A673 (cell line): ENCODE measurements around the gene ZNF367. TPM values are rescaled to one million over a fixed set of nuclear protein-coding genes. Genes with fewer than 3 reads are reported as not detected.
"Not testable (repeated sequence)": the region's sequence is repeated elsewhere in the genome, so short reads cannot be mapped to it uniquely, and the experiment has no call there.

ENCODE experiments used
- BruUV-seq: library from RNA; stranded (reverse); fragments of 400-500 nt; replicated peaks from 2 replicates; lab custom pipeline; 2021; lab: Mats Ljungman, UMichigan
- CTCF ChIA-PET: fragments of 300-600 bp; sonication (Branson Sonifier 250); formaldehyde crosslinking; loops from one replicate; lab custom pipeline; 2022; ENCODE audit warnings: antibody characterized with exemption; lab: Charles Lee
- POLR2A ChIA-PET: fragments of 300-600 bp; sonication (Branson Sonifier 250); formaldehyde crosslinking; loops from one replicate; lab custom pipeline; 2022; ENCODE audit warnings: antibody characterized with exemption; ENCODE audit not compliant: low non-redundant PET; lab: Charles Lee
- DNase-seq: peaks from one replicate; pipeline ENCODE4 v3.0.0-alpha.2; 2015; ENCODE audit warnings: low spot score
- H3K27ac ChIP-seq: fragments of 200-600 bp; sonication (generic); 2 replicates; pipeline ENCODE4 v1.5.1; 2016; ENCODE audit warnings: mixed run types, low read depth, mild to moderate bottlenecking, mixed read lengths, antibody characterized with exemption, low read length; ENCODE audit not compliant: poor library complexity, severe bottlenecking
- H3K27me3 ChIP-seq: fragments of 200-600 bp; sonication (generic); replicated peaks from 2 replicates; pipeline ENCODE4 v1.6.1; 2017; ENCODE audit warnings: mixed run types, low read depth, mild to moderate bottlenecking, mixed read lengths, antibody characterized with exemption, low read length; ENCODE audit not compliant: insufficient read depth, poor library complexity
- H3K36me3 ChIP-seq: fragments of 200-600 bp; sonication (generic); 2 replicates; pipeline ENCODE4 v1.6.1; 2016; ENCODE audit warnings: mixed run types, mild to moderate bottlenecking, mixed read lengths, antibody characterized with exemption, low read length; ENCODE audit not compliant: insufficient read depth, poor library complexity, severe bottlenecking
- H3K4me1 ChIP-seq: fragments of 200-600 bp; sonication (generic); 2 replicates; pipeline ENCODE4 v1.6.1; 2017; ENCODE audit warnings: mixed run types, mild to moderate bottlenecking, mixed read lengths, antibody characterized with exemption, low read length; ENCODE audit not compliant: insufficient read depth, poor library complexity, severe bottlenecking
- H3K4me3 ChIP-seq: fragments of 200-600 bp; sonication (generic); 2 replicates; pipeline ENCODE4 v1.5.1; 2016; ENCODE audit warnings: low read depth, mixed run types, mild to moderate bottlenecking, mixed read lengths, low read length; ENCODE audit not compliant: poor library complexity, severe bottlenecking
- H3K9me3 ChIP-seq: fragments of 200-600 bp; sonication (generic); 2 replicates; pipeline ENCODE4 v1.6.1; 2016; ENCODE audit warnings: mixed run types, low read depth, mild to moderate bottlenecking, mixed read lengths, antibody characterized with exemption, low read length; ENCODE audit not compliant: poor library complexity, severe bottlenecking
- CTCF ChIP-seq: fragments of 300-800, 200-600 bp; sonication (generic); conservative IDR thresholded peaks from 2 replicates; pipeline ENCODE4 v1.5.1; 2017; ENCODE audit warnings: low read depth, mild to moderate bottlenecking, antibody characterized with exemption, low read length, moderate library complexity, mixed read lengths
- EZH2 ChIP-seq: fragments of 200-600 bp; sonication (generic); IDR thresholded peaks from 2 replicates; pipeline ENCODE4 v1.6.1; 2017; ENCODE audit warnings: borderline replicate concordance, low read depth, mild to moderate bottlenecking, mixed read lengths, antibody characterized with exemption, low read length; ENCODE audit not compliant: poor library complexity, severe bottlenecking
- intact Hi-C: fragments of 100-400 bp; cut with micrococcal nuclease; formaldehyde crosslinking; loops from one replicate; pipeline ENCODE4 v1.10.0; 2022; ENCODE audit not compliant: unreplicated experiment
- total RNA-seq: library from RNA; stranded (reverse); gene quantifications from 2 replicates; pipeline ENCODE4 v1.2.3, GENCODE V29; 2021

The ZNF367 gene
- total RNA-seq, 1 experiment from 2014 or later = 14.6 TPM

GRCh38 chr9:96360976-96361375 is 57.2 kb downstream of the ZNF367 start:
- CTCF ChIA-PET = no interaction called here
- H3K36me3 ChIP-seq = no peaks in the 10 kb centered on the region
- TF ChIP-seq EZH2 = no peak
- no peak for TF ChIP-seq CTCF
- intact Hi-C loops = no loop called here
- no peak overlapping the region for H3K27ac ChIP-seq
- no TSS peak for BruUV-seq
- POLR2A ChIA-PET = interaction anchor here (0.5 kb wide), 1 partner anchor 88 kb away, joined by 3 read pairs; no protein-coding TSS in a partner anchor
- no peak overlapping the region for H3K4me3 ChIP-seq
- H3K9me3 ChIP-seq = no peaks in the 10 kb centered on the region
- H3K27me3 ChIP-seq = no peaks in the 10 kb centered on the region
- no peaks in the 10 kb centered on the region for H3K4me1 ChIP-seq
- no peak for DNase-seq

DNA sequence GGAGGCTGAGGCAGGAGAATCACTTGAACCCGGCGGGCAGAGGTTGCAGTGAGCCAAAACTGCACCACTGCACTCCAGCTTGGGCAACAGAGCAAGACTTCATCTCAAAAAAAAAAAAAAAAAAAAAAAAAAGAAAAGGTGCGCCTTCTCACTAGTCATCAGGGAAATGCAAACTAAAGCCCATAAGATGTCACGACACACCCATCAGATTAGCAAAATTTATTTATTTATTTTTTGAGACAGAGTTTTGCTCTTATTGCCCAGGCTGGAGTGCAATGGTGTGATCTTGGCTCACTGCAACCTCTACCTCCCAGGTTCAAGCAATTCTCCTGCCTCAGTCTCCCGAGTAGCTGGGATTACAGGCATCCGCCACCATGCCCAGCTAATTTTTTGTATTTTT is 57.6 kb downstream of the ZNF367 start:
- H3K9me3 ChIP-seq, POLR2A ChIA-PET, H3K36me3 ChIP-seq, H3K4me3 ChIP-seq, intact Hi-C loops, H3K27ac ChIP-seq, CTCF ChIA-PET, BruUV-seq, H3K27me3 ChIP-seq, H3K4me1 ChIP-seq, DNase-seq: not testable (repeated sequence)

- no peaks in the 10 kb centered on the region for H3K9me3 ChIP-seq
- TF ChIP-seq CTCF = no peak
- no peak for TF ChIP-seq EZH2
- DNase-seq = peak; percentile 24
- H3K36me3 ChIP-seq = no peaks in the 10 kb centered on the region
- ChIA-PET CTCF (no interaction called here), POLR2A (no interaction called here)
- H3K27me3 ChIP-seq = no peaks in the 10 kb centered on the region
- no TSS peak for BruUV-seq
- intact Hi-C loops = no loop called here
- H3K4me3 ChIP-seq = no peak overlapping the region
- no peaks in the 10 kb centered on the region for H3K4me1 ChIP-seq
- no peak overlapping the region for H3K27ac ChIP-seq
These were observed 67.3 kb downstream of the ZNF367 start for GRCh38 chr9:96350866-96351265.

- no peak for TF ChIP-seq EZH2
- intact Hi-C loops = no loop called here
- Histone ChIP-seq H3K4me3 (no peak overlapping the region), H3K4me1 (peaks cover 7% of the 10 kb centered on the region), H3K27ac (no peak overlapping the region), H3K27me3 (no peaks in the 10 kb centered on the region), H3K9me3 (no peaks in the 10 kb centered on the region), H3K36me3 (no peaks in the 10 kb centered on the region)
- no TSS peak for BruUV-seq
- no peak for DNase-seq
- ChIA-PET CTCF (no interaction called here), POLR2A (interaction anchor here (0.5 kb wide), 1 partner anchor 211 kb away, joined by 12 read pairs; no protein-coding TSS in a partner anchor)
These were observed 69.9 kb downstream of the ZNF367 start for GRCh38 chr9:96348261-96348660.
